GM18505 (cell line): Measurements from ENCODE around the gene ARMCX2.
A peak's percentile ranks its signal among the peaks of the same experiment; 100 is the strongest.

Experiments
- ATAC-seq: cut with Tn5 transposase; IDR thresholded peaks from one replicate; pipeline ENCODE4 v1.9.1; 2021; ENCODE audit not compliant: unreplicated experiment
- POLR2A ChIP-seq: IDR thresholded peaks from 4 replicates; pipeline ENCODE4 v1.6.1; 2011; ENCODE audit warnings: borderline replicate concordance; ENCODE audit not compliant: insufficient read depth, insufficient read length; ENCODE audit errors: extremely low read depth

Gene ARMCX2

DNA sequence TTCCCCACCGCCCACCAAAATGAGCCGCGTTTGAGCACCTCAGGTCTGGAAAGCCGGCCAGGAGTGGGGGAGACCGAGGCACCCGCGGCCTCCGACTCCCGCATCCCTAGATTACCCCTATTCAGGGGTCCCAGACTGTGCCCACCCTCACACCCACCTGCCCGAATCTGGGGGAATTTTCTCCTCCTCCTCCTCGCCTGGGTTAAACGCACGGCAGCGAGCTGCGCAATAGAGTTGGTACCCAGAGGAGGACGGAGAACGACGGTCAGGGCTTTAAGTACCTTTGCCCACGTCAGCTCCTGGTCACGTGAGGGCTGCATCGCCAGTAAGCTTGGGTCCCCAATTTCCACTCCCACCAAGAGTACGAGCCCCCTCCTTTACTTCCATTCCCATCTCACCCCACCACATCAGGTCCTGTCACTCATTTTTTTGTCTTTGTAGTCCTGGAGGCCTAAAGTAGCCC, at the start of gene ARMCX2:
TSS of gene ARMCX2 (minus strand) at position 250 of the 463 bp plus-strand sequence. CDS start 2,262 bp downstream, outside the sequence.
- ATAC-seq, result peak; percentile 64
- TF ChIP-seq POLR2A, result peak; percentile 78

GRCh38 chrX:101709384-101709783, 49.7 kb upstream of the ARMCX2 start:
- no peak for ATAC-seq

DNA sequence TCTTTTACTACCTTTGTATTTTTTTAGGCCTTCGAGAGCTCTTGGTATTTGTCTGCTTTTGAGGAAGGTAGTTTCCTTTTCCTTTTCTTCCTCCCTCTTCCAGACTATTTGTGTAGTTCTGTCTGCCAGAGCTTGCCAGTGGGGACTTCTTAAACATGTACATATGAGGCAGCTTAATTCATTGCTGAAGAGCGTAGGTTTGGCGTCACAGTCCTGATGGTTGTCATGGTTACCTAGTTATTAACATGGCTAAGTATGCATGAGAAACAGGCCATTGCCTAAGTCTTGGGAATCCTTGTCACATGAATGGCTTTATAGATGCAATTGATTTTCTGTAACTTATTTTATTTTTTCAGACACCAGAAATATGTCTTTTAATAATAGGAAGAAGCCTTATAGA, 48.5 kb upstream of the ARMCX2 start:
- ATAC-seq, result no peak
- TF ChIP-seq POLR2A, result no peak

More at GRCh38 chrX:101709384-101709783, 49.7 kb upstream of the ARMCX2 start:
- no peak for TF ChIP-seq POLR2A

DNA sequence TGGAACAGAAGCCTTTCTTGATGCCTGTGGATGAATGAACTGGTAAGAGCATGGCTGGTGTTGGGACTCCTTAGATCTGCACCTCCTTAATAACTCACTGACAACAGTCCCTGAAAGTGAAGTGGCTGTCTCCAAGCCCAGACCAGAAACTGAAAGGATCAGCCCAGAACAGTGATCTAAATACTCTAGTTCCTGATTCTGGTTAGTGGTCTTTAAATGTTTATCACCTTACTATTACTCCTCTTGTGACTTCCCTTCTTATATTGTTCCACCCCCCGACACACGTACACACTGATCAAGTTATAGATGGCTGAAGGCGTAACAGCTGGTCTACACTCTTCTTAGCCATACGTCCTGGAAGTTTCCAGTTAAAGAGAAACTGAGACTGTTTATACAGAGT, 33.8 kb upstream of the ARMCX2 start:
- TF ChIP-seq POLR2A, result no peak
- ATAC-seq, result peak; percentile 78

GRCh38 chrX:101691835-101692234, 32.2 kb upstream of the ARMCX2 start:
- no peak for TF ChIP-seq POLR2A

DNA sequence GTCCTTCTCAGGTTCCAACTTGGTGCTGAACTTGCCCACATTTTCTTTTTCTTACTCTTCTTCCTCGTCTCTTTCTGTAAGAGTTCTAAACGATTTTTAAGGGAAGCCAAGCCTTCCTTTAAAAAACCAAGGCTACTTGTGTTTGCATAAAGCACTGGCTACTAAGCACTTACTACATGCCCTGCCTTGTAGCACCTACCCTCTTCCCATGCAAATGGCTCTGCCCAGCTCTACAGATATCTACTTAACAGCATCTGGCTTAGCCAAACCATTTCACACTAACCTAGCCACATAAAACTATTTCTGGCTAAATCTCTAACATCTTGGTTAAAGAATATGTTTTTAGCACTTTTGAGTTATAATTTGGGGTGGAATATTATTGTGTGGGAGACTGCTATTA, 26.9 kb upstream of the ARMCX2 start:
- no peak for ATAC-seq
- no peak for TF ChIP-seq POLR2A

More at GRCh38 chrX:101691835-101692234, 32.2 kb upstream of the ARMCX2 start:
- ATAC-seq, result no peak

DNA sequence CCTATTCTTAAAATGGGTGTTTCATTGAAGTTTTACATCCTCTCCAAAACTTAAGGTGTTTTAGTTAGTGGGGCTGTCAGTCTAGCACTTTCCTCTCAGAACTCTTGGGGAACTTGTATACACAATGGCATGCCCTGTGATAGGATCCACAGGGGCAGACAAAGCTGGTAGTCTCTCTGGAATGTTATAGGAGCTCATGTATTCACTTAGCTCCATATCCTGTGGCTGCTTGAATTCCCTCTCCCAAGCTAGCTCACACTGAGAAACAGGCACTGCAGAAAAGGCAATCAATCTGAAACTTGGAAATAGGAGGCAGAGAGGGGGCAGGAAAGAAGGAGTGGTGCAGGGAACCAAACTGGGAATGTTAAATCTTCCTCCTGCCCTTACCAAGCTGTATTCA, 26.3 kb upstream of the ARMCX2 start:
- no peak for TF ChIP-seq POLR2A
- no peak for ATAC-seq

- no peak for ATAC-seq
- no peak for TF ChIP-seq POLR2A
Measured at GRCh38 chrX:101682723-101683122, 23.1 kb upstream of the ARMCX2 start.

DNA sequence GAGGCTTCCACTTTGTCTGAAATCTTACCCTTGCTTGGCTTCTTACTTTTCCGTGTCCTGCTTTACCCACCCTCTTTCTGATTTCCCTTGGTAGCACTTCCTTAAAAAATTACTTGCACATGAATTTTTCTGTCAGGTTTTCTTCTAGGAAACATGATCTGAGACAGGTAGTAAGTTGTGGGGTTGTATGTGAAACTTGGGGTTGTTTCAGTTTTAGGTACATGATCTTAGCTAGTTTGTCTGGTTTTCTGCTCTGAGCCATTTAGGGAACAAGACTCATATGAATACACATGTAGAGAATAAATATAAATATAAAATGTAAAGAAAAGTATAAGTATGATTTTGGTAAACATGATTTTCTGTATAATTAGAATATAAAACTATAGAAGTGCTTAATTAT, 17.4 kb upstream of the ARMCX2 start:
- no peak for TF ChIP-seq POLR2A

GRCh38 chrX:101676571-101676970, 16.9 kb upstream of the ARMCX2 start:
- peak; percentile 34 for ATAC-seq
- TF ChIP-seq POLR2A, result no peak

More for the DNA sequence above, 17.4 kb upstream of the ARMCX2 start:
- ATAC-seq, result peak; percentile 69

DNA sequence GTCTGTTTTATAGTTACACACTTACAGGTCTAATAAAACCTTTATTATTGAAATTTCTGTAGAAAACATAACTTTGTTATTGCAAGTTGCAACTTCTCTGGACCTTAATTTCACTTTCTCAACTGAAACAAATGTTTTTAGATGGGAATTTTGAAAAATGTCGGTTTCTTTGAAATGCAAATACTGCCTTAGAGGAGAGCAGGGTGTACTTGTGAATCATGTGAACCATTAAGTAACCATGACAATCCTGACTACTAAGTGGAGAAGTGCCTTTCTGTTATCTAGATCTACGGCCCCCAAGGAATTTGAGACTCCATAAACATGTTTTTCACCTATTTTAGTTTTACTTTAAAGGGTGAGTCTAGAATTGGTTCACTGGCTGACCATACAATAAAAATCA, 8.5 kb upstream of the ARMCX2 start:
- no peak for ATAC-seq
- TF ChIP-seq POLR2A, result no peak

- peak; percentile 74 for ATAC-seq
- no peak for TF ChIP-seq POLR2A
Measured at GRCh38 chrX:101658661-101659491, 774 bp downstream of the ARMCX2 start.

GRCh38 chrX:101657495-101657894, 2.2 kb downstream of the ARMCX2 start:
- no peak for TF ChIP-seq POLR2A
- ATAC-seq, result no peak

- ATAC-seq, result no peak
Measured at GRCh38 chrX:101656817-101657216, 2.8 kb downstream of the ARMCX2 start.

More at GRCh38 chrX:101656817-101657216, 2.8 kb downstream of the ARMCX2 start:
- no peak for TF ChIP-seq POLR2A
